AG04450 (cell line): ENCODE results near the gene ITK. TPM values are rescaled to one million over a fixed set of nuclear protein-coding genes. Genes with fewer than 3 reads are reported as not detected.

ENCODE experiments used
- CTCF ChIA-PET: fragments of 300-600, 350-600 bp; formaldehyde crosslinking; extraction: SDS; loops from one replicate; lab custom pipeline; 2022; ENCODE audit warnings: antibody characterized with exemption, inconsistent platforms; lab: Charles Lee
- POLR2A ChIA-PET: fragments of 350-600 bp; formaldehyde crosslinking; extraction: SDS; loops from one replicate; lab custom pipeline; 2021; ENCODE audit warnings: antibody characterized with exemption, inconsistent platforms; lab: Yijun Ruan, JAX
- DNase-seq: peaks from one replicate; pipeline ENCODE4 v3.0.0-alpha.2; 2011; ENCODE audit warnings: low read depth, low spot score
- H3K27ac ChIP-seq: one replicate; pipeline ENCODE4 v1.5.1; 2012; ENCODE audit warnings: low read depth, low read length, control low read depth
- H3K27me3 ChIP-seq: one replicate; pipeline ENCODE4 v1.6.0; 2012; ENCODE audit warnings: low read length; ENCODE audit not compliant: control insufficient read depth, insufficient read depth
- H3K4me3 ChIP-seq: 2 replicates; pipeline ENCODE4 v1.5.1; 2011; ENCODE audit warnings: mild to moderate bottlenecking, low read depth, low read length, control low read depth
- H3K9me3 ChIP-seq: 2 replicates; pipeline ENCODE4 v1.5.1; 2012; ENCODE audit warnings: low read length; ENCODE audit not compliant: control insufficient read depth, insufficient read depth
- CTCF ChIP-seq: IDR thresholded peaks from 2 replicates; pipeline ENCODE4 v1.5.1; 2011; ENCODE audit warnings: low read depth, low read length, control low read depth, inconsistent platforms
- polyA plus RNA-seq: library from polyadenylated mRNA; depleted of rRNA; stranded (reverse); fragments of >200 nt; gene quantifications from 2 replicates; pipeline ENCODE4 v1.2.3, GENCODE V29; 2011

Gene ITK
- polyA plus RNA-seq, 1 experiment, result not detected

DNA sequence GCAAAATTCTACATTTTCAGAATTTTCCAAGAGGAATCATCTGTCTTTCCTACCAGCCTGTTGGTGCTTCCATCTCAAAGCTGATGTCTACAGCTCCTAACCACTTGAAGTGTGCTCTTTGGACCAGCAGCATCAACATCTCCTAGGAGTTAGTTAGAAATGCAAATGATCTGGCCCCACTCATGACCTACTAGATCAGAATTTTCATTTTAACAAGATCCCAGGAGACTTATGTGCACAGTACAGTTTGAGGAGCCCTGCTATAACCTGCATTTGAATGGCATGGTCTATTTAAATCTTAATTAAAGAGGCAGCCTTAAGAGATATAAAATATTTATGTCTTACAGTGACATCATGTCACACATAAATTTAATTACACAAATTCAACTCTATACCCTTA is 33.8 kb downstream of the ITK start:
- ChIA-PET POLR2A (no interaction called here), CTCF (no interaction called here)
- H3K27me3 ChIP-seq, result no peaks in the 10 kb centered on the region
- no peaks in the 10 kb centered on the region for H3K9me3 ChIP-seq
- no peak for DNase-seq
- TF ChIP-seq CTCF, result no peak
- no peak overlapping the region for H3K4me3 ChIP-seq
- no peak overlapping the region for H3K27ac ChIP-seq

DNA sequence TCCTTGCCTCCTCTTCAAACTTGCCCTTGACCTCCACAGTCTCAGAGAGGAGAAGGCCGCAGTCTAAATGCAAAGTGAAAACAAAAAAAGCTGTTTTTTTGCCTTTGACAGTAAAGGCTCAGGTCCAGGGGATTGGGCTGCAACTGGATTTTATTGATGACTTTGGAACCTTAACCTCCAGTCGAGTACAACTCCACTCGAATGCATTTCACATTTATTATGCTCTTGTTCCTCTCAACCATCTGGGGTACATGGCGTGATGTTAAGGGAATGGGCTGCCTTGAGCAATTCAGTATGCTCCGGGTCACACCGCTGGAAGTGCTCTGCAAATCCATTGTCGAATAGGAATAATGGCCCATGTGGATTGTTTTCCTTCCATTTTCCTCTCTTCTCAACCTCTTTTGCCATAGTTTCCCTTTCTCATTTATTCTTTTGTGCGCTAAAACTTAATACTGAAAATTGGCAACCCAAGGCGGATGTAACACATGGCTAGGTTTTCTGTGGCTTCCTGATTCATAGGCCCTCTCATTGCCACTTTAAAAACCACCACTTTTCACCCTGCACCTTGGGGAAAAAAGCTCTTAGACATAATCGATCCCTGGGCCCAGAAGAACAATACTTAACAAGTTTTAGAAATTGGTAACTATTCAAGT is 34.3 kb downstream of the ITK start:
- no peak for TF ChIP-seq CTCF

DNA sequence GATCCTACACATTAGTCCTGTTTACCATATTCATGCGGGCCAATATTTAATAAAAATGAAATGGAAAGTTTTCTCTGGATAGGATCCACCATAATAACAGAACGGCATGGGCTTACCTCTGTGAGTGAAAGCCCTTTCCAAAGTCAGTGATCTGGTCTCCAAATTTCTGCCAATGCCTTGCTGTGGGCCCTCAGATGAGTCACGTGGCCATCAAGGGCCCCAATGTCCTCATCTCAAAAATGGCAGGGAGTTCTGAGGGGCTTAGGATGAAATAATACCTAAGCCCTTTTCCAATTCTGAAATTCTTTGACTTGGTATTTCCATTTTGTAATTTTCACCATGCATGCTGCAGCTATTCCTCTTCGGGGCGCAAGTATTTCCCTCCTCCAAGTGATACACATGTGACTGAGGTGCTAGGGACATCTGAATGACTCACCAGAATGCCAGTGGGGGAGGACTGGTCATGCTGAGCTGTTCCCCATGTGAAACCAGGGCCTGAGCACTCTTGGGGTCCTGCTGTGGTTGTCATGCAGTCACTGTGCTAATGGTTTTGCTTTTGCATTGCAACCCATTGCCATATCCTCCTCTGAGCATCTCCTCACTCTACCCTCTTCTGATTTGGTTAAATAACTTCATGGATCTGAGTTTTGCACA is 35.0 kb downstream of the ITK start:
- Histone ChIP-seq H3K4me3 (no peak overlapping the region), H3K27me3 (no peaks in the 10 kb centered on the region), H3K27ac (no peak overlapping the region), H3K9me3 (no peaks in the 10 kb centered on the region)
- CTCF ChIA-PET, result interaction anchor here (1.0 kb wide), 1 partner anchor 48 kb away, joined by 3 read pairs; no protein-coding TSS in a partner anchor
- DNase-seq, result no peak
- no peak for TF ChIP-seq CTCF
- POLR2A ChIA-PET, result no interaction called here

More for the DNA sequence above, 34.3 kb downstream of the ITK start:
- DNase-seq, result no peak
- H3K9me3 ChIP-seq, result no peaks in the 10 kb centered on the region
- H3K4me3 ChIP-seq, result no peak overlapping the region
- H3K27ac ChIP-seq, result no peak overlapping the region
- POLR2A ChIA-PET, result no interaction called here
- no peaks in the 10 kb centered on the region for H3K27me3 ChIP-seq
- CTCF ChIA-PET, result interaction anchor here (1.0 kb wide), 1 partner anchor 49 kb away, joined by 3 read pairs; no protein-coding TSS in a partner anchor

GRCh38 chr5:157216391-157217142 is 35.9 kb downstream of the ITK start:
- DNase-seq, result no peak

More at GRCh38 chr5:157216391-157217142, 35.9 kb downstream of the ITK start:
- no peak overlapping the region for H3K4me3 ChIP-seq
- no peak for TF ChIP-seq CTCF
- POLR2A ChIA-PET, result no interaction called here
- CTCF ChIA-PET, result no interaction called here
- H3K27ac ChIP-seq, result no peak overlapping the region
- no peaks in the 10 kb centered on the region for H3K9me3 ChIP-seq
- H3K27me3 ChIP-seq, result no peaks in the 10 kb centered on the region
